HCEC 1CT (cell line): Measurements from ENCODE around the gene CACNA1H.
"Not testable (repeated sequence)": the region's sequence is repeated elsewhere in the genome, so short reads cannot be mapped to it uniquely, and the experiment has no call there.

ENCODE experiments used
- DNase-seq: peaks from one replicate; pipeline ENCODE4 v3.0.0-alpha.2; 2017

CACNA1H gene

GRCh38 chr16:1215574-1216295 is 62.8 kb downstream of the CACNA1H start:
- no peak for DNase-seq

- DNase-seq: no peak
These were observed 63.4 kb downstream of the CACNA1H start for GRCh38 chr16:1216296-1216619.

GRCh38 chr16:1216681-1217400 is 63.9 kb downstream of the CACNA1H start:
- DNase-seq: no peak

- DNase-seq: no peak
These were observed 64.6 kb downstream of the CACNA1H start for GRCh38 chr16:1217526-1217925.

GRCh38 chr16:1218061-1218929 is 65.4 kb downstream of the CACNA1H start:
- DNase-seq: no peak

- no peak for DNase-seq
These were observed 66.2 kb downstream of the CACNA1H start for GRCh38 chr16:1218930-1219611.

- no peak for DNase-seq
These were observed 67.3 kb downstream of the CACNA1H start for GRCh38 chr16:1220098-1220728.

GRCh38 chr16:1220841-1221627 is 68.1 kb downstream of the CACNA1H start:
- DNase-seq: no peak

- DNase-seq: no peak
These were observed 69.0 kb downstream of the CACNA1H start for GRCh38 chr16:1221628-1222552.

- DNase-seq: no peak
These were observed 69.8 kb downstream of the CACNA1H start for GRCh38 chr16:1222553-1223354.

- no peak for DNase-seq
These were observed 70.7 kb downstream of the CACNA1H start for GRCh38 chr16:1223355-1224214.

- no peak for DNase-seq
These were observed 71.7 kb downstream of the CACNA1H start for GRCh38 chr16:1224558-1224957.

GRCh38 chr16:1225051-1225451 is 72.1 kb downstream of the CACNA1H start, which contains the start of gene TPSG1:
TSS of gene TPSG1 (minus strand) at chr16:1225268. CDS start at chr16:1225252, 16 bp downstream.
- DNase-seq: no peak

- DNase-seq: not testable (repeated sequence)
These were observed 72.9 kb downstream of the CACNA1H start for GRCh38 chr16:1225728-1226311.

GRCh38 chr16:1226692-1227091 is 73.8 kb downstream of the CACNA1H start:
- not testable (repeated sequence) for DNase-seq

- DNase-seq: not testable (repeated sequence)
These were observed 75.3 kb downstream of the CACNA1H start for GRCh38 chr16:1228227-1228626.

GRCh38 chr16:1229476-1229875 is 76.6 kb downstream of the CACNA1H start:
- DNase-seq: not testable (repeated sequence)

GRCh38 chr16:1230084-1230470 is 77.2 kb downstream of the CACNA1H start, which contains the start of gene TPSB2:
TSS of gene TPSB2 (minus strand) at chr16:1230184. CDS start at chr16:1229951, 233 bp downstream.
- not testable (repeated sequence) for DNase-seq
